GM10847 (cell line): ENCODE data around the gene MMP21.
A peak's percentile ranks its signal among the peaks of the same experiment; 100 is the strongest.

ENCODE experiments used
- POLR2A ChIP-seq: IDR thresholded peaks from 2 replicates; pipeline ENCODE4 v1.6.1; 2011; ENCODE audit not compliant: insufficient read length; ENCODE audit errors: extremely low read depth

Gene MMP21

DNA sequence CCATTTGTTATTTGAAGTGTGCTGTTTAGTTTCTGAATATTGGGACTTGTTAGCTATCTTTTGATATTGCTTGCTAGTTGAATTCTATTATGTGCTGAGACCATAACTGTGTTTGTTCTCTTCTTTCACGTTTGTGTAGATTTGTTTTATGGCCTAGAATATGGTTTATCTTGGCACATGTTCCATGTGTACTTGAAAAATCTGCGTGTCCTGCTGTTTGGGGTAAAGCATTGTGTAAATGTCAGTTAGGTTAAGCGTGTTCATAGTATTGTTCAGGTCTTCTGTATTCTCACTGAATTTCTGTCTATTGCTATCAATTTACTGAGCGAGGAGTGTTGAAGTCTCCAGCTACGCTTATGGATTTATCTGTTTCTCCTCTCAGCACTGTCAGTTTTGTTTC, 19.4 kb downstream of the MMP21 start:
- TF ChIP-seq POLR2A = no peak

DNA sequence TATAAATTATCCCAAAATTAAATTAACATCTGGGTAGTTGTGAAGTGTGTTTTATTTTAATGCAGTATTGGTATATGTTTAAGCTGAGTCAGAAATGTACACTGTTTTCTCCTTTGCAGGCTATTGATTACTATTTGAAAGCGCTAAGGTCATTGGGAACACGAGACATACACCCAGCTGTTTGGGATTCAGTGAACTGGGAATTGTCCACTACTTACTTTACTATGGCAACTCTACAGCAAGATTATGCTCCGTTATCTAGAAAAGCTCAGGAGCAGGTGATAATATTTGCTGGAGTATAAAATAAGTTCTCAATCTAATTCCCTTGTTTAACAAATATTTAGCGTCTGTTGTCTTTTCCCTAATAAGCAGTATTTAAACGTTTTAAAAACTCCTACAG, 28.2 kb downstream of the MMP21 start:
- TF ChIP-seq POLR2A = no peak

DNA sequence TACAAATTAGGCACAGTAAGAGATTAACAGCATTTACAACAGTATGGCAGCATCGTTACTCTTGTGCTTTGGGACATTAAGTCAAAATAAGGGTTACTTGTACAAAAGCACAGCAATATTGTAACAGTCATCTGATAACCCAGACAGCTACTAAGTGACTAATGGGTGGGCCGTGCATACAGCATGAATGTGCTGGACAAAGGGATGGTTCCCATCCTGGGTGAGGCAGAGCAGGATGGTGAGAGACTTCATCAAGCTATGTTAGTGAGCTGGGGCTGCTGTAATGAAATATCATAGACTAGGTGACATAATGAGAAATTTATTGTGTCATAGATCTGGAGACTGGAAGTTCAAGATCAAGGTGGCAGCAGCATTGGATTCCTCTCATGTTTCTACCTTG, 30.7 kb downstream of the MMP21 start:
- no peak for TF ChIP-seq POLR2A

DNA sequence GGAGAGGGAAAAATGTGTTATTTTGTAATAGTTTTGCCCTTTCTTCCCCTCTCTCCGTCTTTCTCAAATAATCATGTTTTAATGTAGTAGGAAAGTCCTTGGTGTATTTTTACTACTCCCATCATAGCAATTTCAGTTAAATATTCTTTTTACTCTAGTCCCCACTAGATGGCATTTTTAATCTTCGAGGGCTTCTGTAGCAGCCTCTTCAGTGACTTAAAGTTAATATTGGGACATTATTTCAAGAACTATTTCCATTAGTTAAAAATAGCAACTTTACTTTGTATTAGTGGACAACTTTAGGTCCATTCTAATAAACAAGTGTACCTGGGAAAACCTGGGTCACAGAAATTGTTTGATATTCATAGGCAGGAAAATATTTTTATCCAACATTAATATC, 33.2 kb downstream of the MMP21 start:
- no peak for TF ChIP-seq POLR2A

DNA sequence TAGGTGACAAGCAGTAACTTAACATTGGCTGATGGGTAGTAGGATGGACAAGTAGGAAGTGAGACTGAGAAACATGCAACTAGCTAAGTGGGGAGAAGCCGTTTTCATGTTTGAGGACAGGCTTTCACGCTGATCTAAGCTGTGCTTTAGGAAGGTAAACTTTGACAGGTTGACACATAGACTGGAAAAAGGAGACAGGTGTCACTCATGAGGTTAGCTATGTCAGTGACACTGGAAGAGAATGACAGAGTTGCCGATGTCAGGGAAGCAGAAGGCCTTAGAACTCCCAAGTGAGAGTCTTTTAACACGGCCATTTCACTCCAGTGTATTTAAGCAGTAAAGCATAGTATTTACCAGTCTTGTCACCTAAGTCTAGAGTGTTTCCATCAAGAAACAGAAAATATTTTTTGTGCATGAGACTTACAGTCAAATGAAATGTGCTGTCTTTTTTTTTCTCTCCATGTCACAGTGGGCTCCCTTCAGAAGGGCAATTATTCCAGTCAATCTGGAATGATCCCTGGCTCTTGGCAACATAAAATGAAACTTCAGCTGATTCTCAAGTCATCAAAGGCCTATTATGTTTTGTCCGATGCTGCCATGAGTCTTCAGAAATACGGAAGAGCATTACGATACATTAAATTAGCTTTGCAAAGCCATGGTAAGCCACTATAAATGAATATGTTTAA, 35.5 kb downstream of the MMP21 start:
- no peak for TF ChIP-seq POLR2A

DNA sequence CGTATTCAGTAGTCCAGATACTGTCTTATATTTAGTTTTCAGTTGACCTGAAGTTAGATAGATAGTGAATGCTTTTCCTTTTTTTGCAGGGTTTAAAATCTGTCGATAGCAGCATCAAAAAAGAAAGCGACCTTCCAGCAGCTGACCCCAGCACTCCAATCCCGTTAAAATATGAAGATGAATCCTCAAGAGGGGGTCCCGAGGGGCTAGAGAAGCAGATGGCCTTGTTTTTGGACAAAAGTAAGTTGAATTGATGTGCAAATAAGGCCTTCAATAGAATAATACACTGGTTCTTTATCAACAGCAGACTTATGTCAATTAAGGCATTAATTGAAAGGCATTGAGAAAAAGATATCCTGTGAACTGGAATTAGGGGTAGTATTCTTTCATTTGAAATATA, 37.4 kb downstream of the MMP21 start:
- no peak for TF ChIP-seq POLR2A

DNA sequence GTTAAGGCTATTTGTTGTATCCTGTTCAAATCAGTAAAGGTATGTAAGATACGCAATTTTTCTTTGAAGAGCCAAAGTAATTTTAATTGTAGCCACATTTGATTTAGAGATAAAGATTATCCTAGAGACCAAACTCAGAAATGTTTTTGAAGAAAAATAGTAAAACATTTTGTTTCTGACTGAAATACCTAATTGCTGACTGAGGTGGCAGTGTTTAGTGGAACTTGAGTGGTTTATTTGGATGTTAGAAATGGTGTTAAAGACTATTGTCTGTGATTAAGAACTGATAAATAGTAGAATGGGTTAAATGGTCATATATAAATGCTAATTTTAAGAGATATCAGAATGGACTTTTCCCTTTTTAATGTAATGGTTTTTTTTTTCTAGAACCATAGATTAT, 40.8 kb downstream of the MMP21 start:
- no peak for TF ChIP-seq POLR2A

DNA sequence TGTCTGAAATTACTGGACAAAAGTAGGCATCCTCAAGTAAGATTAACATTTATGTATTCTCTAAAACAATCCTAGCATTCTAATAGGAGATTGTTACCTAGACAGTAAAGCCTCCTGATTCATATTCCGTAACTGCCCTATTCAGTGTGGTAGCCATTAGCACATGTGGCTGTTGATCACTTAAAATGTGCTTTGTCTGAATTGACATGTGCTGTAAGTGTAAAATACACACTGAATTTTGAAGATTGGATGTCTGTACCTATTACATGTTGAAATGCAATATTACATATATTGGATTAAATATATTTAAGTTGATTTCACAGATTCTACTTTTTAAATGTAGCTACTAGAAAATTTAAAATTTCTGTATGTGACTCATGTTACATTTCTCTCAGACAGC, 41.5 kb downstream of the MMP21 start:
- no peak for TF ChIP-seq POLR2A

DNA sequence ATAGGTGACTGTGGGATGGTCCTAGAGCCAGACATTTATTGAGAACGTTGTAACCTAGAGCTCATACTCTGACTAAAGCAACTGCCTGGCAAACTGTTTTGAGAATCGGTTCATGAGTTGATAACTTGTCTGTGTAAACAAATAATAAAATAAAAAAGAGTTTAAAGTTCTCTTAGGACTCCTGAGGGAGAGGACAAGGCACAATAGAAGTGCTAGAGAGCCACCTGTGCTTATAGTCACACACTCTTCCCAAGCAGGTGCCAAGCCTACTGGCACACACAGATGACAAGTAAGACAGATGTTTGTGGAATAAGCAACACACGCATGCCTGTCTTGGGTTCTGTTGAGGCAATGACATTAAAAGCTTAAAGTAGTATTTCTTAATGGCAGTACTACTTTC, 48.2 kb downstream of the MMP21 start:
- no peak for TF ChIP-seq POLR2A

DNA sequence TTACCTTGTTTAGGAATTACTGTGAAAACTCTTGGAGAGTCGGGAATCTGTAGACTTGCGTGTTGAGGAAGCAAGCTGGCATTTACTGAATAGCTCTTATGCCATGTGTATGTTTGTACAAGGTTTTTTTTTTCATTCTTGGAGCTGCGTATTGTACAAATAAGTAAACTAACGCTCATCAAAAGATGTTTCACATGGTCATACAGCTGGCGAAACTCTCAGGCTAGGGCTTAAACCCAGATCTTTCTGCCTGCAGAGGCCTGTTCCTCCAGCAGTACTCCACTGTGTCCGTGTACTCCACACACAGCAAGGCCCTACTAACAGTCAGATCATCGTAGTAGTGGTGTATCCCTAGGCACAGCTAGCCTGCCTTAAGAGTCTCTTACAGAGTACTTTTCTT, 48.7 kb downstream of the MMP21 start:
- no peak for TF ChIP-seq POLR2A

DNA sequence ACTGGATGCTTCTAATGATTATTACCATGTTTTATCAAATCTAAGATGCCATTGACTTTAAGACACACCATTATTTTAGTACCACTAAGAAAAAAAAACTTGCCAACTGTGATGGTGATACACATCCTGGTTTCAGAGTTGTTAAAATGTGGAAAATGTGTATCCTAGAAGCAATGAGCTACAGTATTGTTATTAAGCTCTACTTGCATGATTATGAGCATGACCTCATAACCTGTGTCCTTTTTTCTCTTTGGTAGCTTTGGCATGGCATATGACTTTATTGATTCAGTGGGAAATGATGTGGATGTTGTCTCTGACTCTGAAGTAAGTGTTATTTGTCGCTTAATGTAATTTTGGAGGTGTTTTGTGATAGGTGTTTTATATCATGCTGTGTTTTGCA, 52.8 kb downstream of the MMP21 start:
- no peak for TF ChIP-seq POLR2A

DNA sequence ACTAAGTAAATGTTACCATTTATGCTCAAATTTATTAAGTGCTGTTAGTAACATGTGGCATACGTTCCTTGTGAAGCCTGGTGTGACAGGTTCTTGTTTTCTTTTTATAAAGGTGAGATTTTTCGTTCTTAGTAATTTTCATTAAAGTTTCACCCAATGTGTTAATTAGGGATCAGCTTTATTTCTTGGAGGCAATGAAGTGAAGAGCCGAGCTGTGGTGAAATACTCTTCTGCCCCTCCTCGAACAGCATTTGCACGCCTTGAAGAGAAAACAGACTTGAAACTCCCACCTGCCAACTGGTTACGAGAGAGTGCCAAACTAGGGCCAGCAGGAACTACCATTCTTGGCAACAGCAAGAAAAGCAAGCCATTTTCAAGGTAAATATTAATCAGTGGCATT, 54.6 kb downstream of the MMP21 start:
- no peak for TF ChIP-seq POLR2A

DNA sequence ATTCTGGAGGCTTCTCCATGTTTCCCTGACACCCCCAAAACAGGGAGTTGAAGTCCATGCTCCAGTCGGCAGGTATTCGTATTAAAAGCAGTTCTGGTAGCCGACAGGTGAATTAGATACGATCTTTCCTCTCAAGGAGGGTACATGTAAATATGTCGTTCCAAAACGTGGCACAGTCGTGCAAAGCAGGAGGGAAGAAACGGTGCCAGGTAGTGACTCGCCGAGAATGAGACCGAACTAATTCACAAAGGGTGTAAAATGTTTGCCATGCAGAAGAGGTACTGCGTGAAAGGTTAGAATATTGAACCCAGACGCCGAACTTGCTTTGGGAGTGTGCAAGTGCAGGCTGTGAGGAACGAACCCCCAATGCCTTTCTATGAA, 55.6 kb downstream of the MMP21 start:
- TF ChIP-seq POLR2A = no peak

DNA sequence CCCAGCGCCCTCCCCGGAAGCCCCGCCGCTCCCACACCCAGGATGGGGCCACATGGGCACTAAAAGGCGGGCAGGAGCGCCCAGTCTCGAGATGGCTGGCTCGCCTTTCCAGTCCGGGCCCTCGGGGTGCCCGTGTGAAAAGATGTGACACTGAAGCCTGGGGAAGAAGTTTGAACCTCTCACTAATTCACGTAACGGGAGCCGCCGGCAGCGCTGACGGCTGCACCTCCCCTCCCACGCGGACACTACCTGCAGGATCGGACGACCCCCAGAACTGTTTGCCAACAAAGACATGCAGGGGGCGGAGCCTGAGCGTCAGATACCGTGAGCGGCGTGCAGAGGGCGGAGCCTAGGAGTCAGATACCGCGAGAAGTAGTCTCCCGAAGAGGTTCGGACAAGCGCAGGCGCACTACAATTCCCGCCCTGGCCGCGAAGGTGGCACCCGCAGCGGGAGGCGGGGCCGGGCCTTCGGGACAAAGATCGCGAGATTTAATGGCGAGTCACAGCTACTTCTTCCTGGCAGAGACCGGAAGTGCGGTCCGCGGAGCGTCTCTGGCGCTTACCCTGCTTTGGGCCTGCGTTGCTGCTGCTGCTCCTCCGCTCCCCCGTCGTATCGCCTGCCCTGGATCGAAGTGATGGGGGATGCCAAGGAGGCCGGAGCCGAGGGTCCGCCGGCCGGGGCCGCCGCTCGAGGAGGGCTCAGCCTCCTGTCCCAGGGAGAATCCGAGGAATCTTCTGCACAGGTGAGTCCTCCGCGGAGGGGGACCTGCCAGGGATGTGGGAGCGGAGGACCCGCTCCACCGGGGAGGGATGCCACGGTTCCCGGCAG, 56.2 kb downstream of the MMP21 start, which contains the start of gene EDRF1:
EDRF1 (plus strand) TSS at position 537 of the 829 bp plus-strand sequence; CDS start at position 636, 99 bp downstream.
- peak; percentile 93 for TF ChIP-seq POLR2A
